ENCODE results near the gene SELENOT.

Gene SELENOT

DNA sequence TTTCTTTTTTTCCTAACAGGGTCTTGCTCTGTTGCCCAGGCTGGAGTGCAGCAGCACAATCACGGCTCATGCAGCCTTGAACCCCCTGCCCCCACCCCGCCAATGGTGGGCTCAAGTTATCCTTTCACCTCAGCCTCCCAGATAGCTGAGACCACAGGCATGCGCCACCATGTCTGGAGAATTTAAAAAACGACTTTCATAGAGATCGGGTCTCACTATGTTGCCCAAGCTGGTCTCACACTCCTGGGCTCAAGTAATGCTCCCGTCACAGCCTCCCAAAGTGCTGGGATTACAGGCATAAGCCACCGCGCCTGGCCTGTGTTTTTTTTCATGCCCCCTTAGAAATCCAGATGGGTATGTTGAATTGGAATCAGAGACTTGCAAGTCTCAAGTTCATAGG, 60.3 kb downstream of the SELENOT start:
- H3K4me3 ChIP-seq (IDR thresholded peaks at IDR 0.05; ENCODE audit: insufficient read depth, low read depth, low read length) = no peak overlapping the region
- TF ChIP-seq, protein P1, sequence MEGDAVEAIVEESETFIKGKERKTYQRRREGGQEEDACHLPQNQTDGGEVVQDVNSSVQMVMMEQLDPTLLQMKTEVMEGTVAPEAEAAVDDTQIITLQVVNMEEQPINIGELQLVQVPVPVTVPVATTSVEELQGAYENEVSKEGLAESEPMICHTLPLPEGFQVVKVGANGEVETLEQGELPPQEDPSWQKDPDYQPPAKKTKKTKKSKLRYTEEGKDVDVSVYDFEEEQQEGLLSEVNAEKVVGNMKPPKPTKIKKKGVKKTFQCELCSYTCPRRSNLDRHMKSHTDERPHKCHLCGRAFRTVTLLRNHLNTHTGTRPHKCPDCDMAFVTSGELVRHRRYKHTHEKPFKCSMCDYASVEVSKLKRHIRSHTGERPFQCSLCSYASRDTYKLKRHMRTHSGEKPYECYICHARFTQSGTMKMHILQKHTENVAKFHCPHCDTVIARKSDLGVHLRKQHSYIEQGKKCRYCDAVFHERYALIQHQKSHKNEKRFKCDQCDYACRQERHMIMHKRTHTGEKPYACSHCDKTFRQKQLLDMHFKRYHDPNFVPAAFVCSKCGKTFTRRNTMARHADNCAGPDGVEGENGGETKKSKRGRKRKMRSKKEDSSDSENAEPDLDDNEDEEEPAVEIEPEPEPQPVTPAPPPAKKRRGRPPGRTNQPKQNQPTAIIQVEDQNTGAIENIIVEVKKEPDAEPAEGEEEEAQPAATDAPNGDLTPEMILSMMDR (conservative IDR thresholded peaks at IDR 0.05; ENCODE audit: low read depth, low read length) = no peak
- no peak overlapping the region for H3K27ac ChIP-seq
- no peaks in the 10 kb centered on the region for H4K20me1 ChIP-seq (ENCODE audit: insufficient read depth)
- H2AFZ ChIP-seq (ENCODE audit: low read depth) = no peak overlapping the region
- no peak overlapping the region for H3K4me2 ChIP-seq
- no peak overlapping the region for H3K9ac ChIP-seq
- H3K4me1 ChIP-seq (ENCODE audit: low read depth, poor library complexity, severe bottlenecking) = no peaks in the 10 kb centered on the region
- no peaks in the 10 kb centered on the region for H3K36me3 ChIP-seq (ENCODE audit: insufficient read depth)
- no peaks in the 10 kb centered on the region for H3K79me2 ChIP-seq (ENCODE audit: insufficient read depth, low read depth)
- no peaks in the 10 kb centered on the region for H3K27me3 ChIP-seq (ENCODE audit: insufficient read depth, low read depth)

DNA sequence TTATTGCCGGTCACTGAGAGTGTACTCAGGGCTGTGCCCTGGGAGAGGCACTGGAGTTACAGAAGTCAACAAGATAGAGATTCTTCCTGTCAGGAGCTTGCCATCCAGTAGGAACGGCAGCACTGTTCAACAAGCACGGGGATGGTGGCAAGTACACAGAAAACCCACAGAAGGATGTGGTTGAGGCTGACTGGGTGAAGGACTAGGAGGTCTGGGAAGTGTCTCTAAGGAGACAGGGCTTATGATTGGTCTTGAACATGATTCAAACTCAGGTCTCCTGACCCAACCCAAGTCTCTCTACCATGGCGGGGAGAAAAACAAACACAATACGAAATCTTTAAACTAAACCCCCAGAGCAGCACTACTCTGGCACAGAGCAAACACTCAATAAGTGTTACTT, 63.0 kb downstream of the SELENOT start:
- Histone ChIP-seq H3K9ac (no peak overlapping the region), H4K20me1 (ENCODE audit: insufficient read depth) (no peaks in the 10 kb centered on the region), H3K27me3 (ENCODE audit: insufficient read depth, low read depth) (no peaks in the 10 kb centered on the region), H3K4me1 (ENCODE audit: low read depth, poor library complexity, severe bottlenecking) (no peaks in the 10 kb centered on the region), H2AFZ (ENCODE audit: low read depth) (no peak overlapping the region), H3K4me2 (no peak overlapping the region), H3K27ac (no peak overlapping the region), H3K79me2 (ENCODE audit: insufficient read depth, low read depth) (no peaks in the 10 kb centered on the region), H3K4me3 (IDR thresholded peaks at IDR 0.05; ENCODE audit: insufficient read depth, low read depth, low read length) (no peak overlapping the region), H3K36me3 (ENCODE audit: insufficient read depth) (no peaks in the 10 kb centered on the region)
- TF ChIP-seq, protein P1 (conservative IDR thresholded peaks at IDR 0.05; ENCODE audit: low read depth, low read length) = no peak

DNA sequence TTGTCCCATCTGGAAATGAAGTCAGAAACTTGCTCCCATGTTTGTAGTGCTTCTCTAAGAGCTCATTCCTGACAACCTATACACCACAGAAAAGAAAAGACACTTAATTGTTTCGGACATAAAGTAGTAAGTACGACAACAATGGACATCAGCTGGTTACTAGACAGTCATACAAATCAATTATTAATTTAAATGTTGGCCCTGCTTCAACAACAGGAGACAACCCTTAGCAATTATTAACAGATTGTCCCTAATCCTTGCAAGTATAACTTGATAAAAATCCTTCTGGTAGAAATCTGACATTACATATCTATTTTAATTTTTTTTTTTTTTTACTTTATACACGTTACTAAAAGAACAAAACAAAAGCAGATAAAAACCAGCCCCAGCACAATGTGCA, 70.8 kb downstream of the SELENOT start:
- no peaks in the 10 kb centered on the region for H4K20me1 ChIP-seq (ENCODE audit: insufficient read depth)
- no peak overlapping the region for H3K9ac ChIP-seq
- H3K36me3 ChIP-seq (ENCODE audit: insufficient read depth) = no peaks in the 10 kb centered on the region
- H2AFZ ChIP-seq (ENCODE audit: low read depth) = no peak overlapping the region
- TF ChIP-seq, protein P1 (conservative IDR thresholded peaks at IDR 0.05; ENCODE audit: low read depth, low read length) = no peak
- no peaks in the 10 kb centered on the region for H3K27me3 ChIP-seq (ENCODE audit: insufficient read depth, low read depth)
- H3K27ac ChIP-seq = no peak overlapping the region
- H3K4me2 ChIP-seq = no peak overlapping the region
- no peaks in the 10 kb centered on the region for H3K79me2 ChIP-seq (ENCODE audit: insufficient read depth, low read depth)
- H3K4me1 ChIP-seq (ENCODE audit: low read depth, poor library complexity, severe bottlenecking) = no peaks in the 10 kb centered on the region
- no peak overlapping the region for H3K4me3 ChIP-seq (IDR thresholded peaks at IDR 0.05; ENCODE audit: insufficient read depth, low read depth, low read length)

DNA sequence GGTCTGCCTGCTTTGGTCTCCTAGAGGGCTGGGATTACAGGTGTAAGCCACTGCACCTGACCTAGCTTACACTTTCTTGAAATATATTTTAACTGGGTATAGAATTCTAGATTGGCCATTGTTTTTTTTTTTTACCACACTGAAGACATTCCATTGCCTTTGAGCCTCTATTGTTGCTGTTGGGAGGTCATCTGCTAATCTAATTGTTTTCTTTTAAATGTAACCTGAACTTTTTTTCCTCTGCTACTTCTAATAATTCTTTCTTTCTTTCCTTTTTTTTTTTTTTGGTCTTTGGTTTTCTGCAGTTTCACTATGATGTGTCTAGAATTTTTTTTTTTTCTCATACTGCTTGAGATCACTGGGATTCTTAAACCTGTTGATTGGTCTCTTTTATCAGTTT, 72.5 kb downstream of the SELENOT start:
- Histone ChIP-seq H3K4me3 (IDR thresholded peaks at IDR 0.05; ENCODE audit: insufficient read depth, low read depth, low read length) (no peak overlapping the region), H3K27me3 (ENCODE audit: insufficient read depth, low read depth) (no peaks in the 10 kb centered on the region), H3K36me3 (ENCODE audit: insufficient read depth) (no peaks in the 10 kb centered on the region), H3K79me2 (ENCODE audit: insufficient read depth, low read depth) (no peaks in the 10 kb centered on the region), H3K9ac (no peak overlapping the region), H3K27ac (no peak overlapping the region), H4K20me1 (ENCODE audit: insufficient read depth) (no peaks in the 10 kb centered on the region), H3K4me2 (no peak overlapping the region), H3K4me1 (ENCODE audit: low read depth, poor library complexity, severe bottlenecking) (peaks cover 8% of the 10 kb centered on the region), H2AFZ (ENCODE audit: low read depth) (no peak overlapping the region)
- TF ChIP-seq, protein P1 (conservative IDR thresholded peaks at IDR 0.05; ENCODE audit: low read depth, low read length) = no peak

All from KMS-11 (cell line).